Coronary artery (tissue), 2 donors: ENCODE measurements around the gene PLSCR4.

Source experiments
- DNase-seq: peaks from one replicate; pipeline ENCODE4 v3.0.0-alpha.2; 2017; ENCODE audit warnings: low spot score
- H3K27ac ChIP-seq, 2 donors: fragments of 200-600 bp; sonication (generic); one replicate each; pipeline ENCODE4 v1.5.1; 2016 to 2019
- H3K4me3 ChIP-seq: fragments of 200-600 bp; sonication (generic); 2 replicates; pipeline ENCODE4 v1.5.1; 2016; ENCODE audit warnings: mild to moderate bottlenecking, moderate library complexity
- TF ChIP-seq, protein P1 (sequence below): fragments of 200-600 bp; sonication (generic); IDR thresholded peaks from one replicate; pipeline ENCODE4 v1.5.1; 2019; ENCODE audit warnings: antibody characterized with exemption

Gene PLSCR4

DNA sequence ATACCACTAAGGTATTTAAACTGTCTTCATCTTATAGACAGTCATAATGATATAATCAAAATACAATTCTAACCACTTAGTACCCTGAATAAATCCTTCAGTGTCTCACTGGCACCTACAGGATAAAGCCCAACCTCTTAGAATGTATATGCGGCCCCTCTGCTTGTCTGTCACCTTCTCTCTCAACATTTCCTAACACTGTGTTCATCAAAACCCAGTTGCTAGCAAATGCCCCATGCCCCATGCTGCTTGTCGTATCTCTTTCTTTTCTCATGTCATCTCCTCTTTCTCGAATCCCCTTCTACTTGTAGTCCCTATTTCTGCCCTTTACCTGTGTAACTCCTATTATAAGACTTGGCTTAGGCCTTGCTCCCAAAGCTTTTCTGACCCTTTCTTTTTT lies 24.6 kb upstream of the PLSCR4 start:
- no peak for DNase-seq
- Histone ChIP-seq H3K27ac (peak overlapping the region; percentile 78 to 80), H3K4me3 (no peak overlapping the region)
- TF ChIP-seq, protein P1, sequence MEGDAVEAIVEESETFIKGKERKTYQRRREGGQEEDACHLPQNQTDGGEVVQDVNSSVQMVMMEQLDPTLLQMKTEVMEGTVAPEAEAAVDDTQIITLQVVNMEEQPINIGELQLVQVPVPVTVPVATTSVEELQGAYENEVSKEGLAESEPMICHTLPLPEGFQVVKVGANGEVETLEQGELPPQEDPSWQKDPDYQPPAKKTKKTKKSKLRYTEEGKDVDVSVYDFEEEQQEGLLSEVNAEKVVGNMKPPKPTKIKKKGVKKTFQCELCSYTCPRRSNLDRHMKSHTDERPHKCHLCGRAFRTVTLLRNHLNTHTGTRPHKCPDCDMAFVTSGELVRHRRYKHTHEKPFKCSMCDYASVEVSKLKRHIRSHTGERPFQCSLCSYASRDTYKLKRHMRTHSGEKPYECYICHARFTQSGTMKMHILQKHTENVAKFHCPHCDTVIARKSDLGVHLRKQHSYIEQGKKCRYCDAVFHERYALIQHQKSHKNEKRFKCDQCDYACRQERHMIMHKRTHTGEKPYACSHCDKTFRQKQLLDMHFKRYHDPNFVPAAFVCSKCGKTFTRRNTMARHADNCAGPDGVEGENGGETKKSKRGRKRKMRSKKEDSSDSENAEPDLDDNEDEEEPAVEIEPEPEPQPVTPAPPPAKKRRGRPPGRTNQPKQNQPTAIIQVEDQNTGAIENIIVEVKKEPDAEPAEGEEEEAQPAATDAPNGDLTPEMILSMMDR = no peak

DNA sequence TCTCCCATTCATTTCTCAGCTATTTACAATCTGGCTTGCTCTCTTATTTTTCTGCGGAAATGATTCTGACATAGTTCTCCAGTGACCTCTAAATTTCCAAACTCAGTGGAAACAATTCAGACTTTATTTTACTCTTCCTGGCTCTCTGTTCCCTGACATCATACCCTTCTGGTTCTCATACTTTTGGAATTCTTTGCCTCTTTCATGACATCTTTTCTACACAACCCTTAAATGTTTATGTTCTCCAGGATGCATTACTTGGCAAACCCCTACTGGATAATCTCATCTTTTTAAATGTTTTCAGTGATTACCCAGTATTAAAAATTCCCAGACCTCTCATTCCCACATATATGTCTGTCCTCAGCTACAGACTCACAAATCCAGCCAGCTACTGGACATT lies 23.9 kb upstream of the PLSCR4 start:
- TF ChIP-seq, protein P1 = no peak
- DNase-seq = no peak
- Histone ChIP-seq H3K4me3 (no peak overlapping the region), H3K27ac (peak overlapping the region; percentile 78 to 80)

DNA sequence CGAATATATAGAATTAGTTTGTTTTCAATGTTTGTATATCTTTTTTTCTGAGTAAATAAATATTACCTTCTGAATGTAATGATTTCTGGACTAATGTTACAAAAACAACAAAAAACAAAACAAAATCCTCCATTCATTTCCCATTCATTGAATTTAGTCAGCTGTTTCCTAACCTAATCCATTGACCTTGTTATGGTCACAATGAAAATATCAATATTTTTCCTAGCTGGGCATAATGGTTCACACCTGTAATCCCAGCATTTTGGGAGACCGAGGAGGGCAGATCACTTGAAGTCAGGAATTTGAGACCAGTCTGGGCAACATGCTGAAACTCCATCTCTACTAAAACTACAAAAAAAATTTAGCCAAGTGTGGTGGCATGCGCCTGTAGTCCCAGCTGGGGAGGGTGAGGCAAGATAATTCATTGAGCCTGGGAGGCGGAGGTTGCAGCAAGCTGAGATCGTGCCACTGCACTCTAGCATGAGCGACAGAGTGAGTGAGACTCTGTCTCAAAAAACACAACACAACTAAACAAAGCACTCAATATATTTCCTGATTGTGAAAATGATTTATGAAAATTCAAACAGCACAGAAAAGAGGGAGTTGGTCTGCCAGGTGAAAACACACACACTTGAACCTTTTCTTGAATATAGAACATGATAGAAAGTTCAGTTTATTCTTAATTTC lies 23.0 kb upstream of the PLSCR4 start:
- TF ChIP-seq, protein P1 = no peak
- Histone ChIP-seq H3K4me3 (no peak overlapping the region), H3K27ac (peak overlapping the region; percentile 78 to 79)
- no peak for DNase-seq

DNA sequence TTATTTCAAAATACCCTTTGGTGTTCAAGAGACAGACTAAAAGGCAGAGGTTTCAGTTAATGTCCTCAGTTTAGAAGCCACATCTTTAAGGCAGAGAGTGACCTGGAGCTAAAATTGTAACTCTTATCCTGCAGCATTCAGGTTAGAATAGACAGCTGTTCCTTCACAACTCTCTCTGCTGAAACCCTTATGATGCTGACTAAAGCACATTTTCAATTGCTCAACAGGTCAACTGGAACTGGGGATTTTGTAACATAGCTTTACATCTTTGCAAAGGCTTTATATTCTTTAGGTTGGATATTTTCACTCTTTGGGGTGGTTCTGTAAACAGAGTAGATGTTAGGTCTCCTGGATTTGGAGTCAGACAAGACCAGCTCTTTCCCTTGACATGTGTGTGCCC lies 20.3 kb upstream of the PLSCR4 start:
- DNase-seq = no peak
- TF ChIP-seq, protein P1 = no peak
- no peak overlapping the region for H3K27ac ChIP-seq
- H3K4me3 ChIP-seq = no peak overlapping the region

DNA sequence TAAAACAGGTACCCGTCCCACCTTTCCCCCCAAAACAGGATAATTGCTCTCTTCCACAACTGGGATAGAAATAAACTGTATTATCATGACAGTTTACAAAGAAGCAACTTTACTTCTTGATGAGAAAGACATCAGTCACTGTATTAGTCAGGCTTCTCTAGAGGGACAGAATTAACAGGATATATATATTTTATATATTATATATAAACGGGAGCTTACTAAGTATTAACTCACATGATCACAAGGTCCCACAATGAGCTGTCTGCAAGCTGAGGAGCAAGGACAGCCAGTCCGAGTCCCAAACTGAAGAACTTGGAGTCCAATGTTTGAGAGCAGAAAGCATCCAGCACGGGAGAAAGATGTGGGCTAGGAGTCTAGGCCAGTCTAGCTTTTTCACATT lies 18.4 kb upstream of the PLSCR4 start:
- TF ChIP-seq, protein P1 = no peak
- Histone ChIP-seq H3K4me3 (no peak overlapping the region), H3K27ac (no peak overlapping the region)
- DNase-seq = no peak

DNA sequence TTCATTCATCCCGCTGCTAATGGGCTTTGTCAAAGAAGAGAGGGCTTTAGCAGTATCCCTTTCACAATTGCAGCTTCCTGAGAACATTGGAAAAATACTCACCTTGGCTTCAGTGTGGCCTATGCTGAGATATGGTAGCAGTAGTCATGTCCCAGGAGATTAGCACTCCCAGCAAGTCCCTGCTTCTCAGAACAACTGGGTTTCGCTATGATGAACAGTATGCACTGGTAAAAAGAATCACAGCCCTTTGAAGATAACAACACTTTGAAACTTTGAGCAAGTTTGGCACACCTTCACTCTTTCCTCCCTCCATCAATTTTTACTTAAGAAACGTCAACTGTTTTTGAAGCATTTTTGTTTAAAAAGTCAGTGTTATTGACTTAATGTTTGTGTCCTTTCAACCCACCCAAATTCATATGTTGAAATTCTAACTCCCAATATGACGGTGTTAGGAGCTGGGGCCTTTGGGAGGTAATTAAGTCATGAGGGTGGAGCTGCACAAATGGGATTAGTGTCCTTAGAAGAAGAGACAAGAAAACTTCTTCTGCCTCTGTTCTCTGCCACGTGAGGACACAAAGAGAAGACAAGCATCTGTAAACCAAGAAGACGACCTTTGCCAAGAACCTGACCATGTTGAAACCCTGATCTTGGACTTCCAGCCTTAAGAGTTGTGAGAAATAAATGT lies 17.8 kb upstream of the PLSCR4 start:
- TF ChIP-seq, protein P1 = no peak
- H3K27ac ChIP-seq = no peak overlapping the region
- DNase-seq = no peak
- no peak overlapping the region for H3K4me3 ChIP-seq

DNA sequence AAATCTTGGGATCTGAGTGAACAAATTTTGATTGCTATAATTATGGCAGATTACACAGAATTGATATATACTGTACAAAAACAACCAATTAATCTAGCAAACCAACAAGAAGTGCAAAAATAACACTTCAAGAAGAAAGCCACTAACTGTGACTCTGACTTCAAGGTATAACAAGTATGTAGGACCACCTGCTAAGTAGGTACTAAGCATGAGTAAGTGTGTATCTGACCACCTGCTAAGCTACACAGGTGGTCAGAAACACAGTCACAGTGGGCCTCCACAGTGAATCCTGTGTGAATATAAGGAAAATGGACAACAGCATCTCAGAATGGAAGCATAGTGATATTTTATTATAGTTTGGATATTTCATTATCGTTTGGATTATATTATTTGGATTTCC lies 14.8 kb upstream of the PLSCR4 start:
- no peak overlapping the region for H3K27ac ChIP-seq
- no peak overlapping the region for H3K4me3 ChIP-seq
- no peak for DNase-seq
- TF ChIP-seq, protein P1 = no peak
